ENCODE data around the gene CSDE1. TPM values are rescaled to one million over a fixed set of nuclear protein-coding genes. Genes with fewer than 3 reads are reported as not detected.

Gene CSDE1
- polyA plus RNA-seq, 1 experiment, result 188 TPM

DNA sequence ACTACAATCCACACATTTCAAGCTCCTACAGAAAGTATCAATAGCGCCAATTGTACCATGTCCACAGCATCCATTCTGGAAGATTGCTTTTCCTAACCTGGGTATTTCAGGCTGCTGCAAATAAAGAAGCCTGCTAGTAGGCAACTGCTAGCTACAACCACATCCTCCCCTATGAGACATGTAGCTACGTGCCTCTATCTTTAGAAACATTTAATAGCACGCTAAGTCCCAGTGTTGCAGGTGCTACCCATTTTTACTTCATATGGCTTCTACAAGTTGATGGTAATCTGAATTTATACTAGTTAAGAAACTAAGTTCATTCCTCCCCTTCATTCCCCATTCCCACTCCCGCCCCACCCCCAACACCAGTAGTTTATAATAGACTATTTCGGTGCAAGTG is 55.0 kb downstream of the CSDE1 start:
- Histone ChIP-seq H3K4me3 (ENCODE audit: low read depth, low read length) (no peak overlapping the region), H3K27me3 (ENCODE audit: control insufficient read depth, insufficient read depth, low read length) (no peaks in the 10 kb centered on the region), H3K36me3 (ENCODE audit: control insufficient read depth, insufficient read depth, low read length) (no peaks in the 10 kb centered on the region)
- CTCF ChIA-PET, result interaction anchor here (1.5 to 1.9 kb wide), 2 partner anchors 9 to 31 kb away, joined by 3 to 5 read pairs; no protein-coding TSS in a partner anchor
- POLR2A ChIA-PET, result interaction anchor here (0.5 kb wide), 1 partner anchor 487 kb away, joined by 3 read pairs; no protein-coding TSS in a partner anchor
- TF ChIP-seq, protein P1, sequence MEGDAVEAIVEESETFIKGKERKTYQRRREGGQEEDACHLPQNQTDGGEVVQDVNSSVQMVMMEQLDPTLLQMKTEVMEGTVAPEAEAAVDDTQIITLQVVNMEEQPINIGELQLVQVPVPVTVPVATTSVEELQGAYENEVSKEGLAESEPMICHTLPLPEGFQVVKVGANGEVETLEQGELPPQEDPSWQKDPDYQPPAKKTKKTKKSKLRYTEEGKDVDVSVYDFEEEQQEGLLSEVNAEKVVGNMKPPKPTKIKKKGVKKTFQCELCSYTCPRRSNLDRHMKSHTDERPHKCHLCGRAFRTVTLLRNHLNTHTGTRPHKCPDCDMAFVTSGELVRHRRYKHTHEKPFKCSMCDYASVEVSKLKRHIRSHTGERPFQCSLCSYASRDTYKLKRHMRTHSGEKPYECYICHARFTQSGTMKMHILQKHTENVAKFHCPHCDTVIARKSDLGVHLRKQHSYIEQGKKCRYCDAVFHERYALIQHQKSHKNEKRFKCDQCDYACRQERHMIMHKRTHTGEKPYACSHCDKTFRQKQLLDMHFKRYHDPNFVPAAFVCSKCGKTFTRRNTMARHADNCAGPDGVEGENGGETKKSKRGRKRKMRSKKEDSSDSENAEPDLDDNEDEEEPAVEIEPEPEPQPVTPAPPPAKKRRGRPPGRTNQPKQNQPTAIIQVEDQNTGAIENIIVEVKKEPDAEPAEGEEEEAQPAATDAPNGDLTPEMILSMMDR (IDR thresholded peaks at IDR 0.05; ENCODE audit: insufficient read depth, low read depth, low read length), result no peak
- no peak for DNase-seq (ENCODE audit: low read depth)

DNA sequence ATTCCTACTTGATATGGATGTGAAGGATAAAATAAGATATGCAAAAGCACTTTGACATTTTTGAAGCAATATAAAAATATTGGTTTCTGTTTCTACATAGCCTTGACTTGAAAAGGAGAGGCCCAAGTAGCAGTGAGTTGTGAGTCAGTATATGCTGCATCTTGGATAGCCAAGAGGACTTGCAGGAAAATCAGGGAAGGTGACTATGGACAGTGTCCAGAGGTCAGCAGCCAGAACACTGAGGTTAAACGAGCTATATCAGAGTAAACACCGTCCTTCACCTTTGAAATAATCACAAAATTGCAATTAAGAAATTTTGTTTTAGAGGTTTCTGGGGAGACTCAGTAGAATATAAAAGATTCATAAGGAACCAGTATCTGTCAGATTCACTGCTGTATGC is 55.9 kb downstream of the CSDE1 start:
- peaks cover 2% of the 10 kb centered on the region for H3K27me3 ChIP-seq (ENCODE audit: control insufficient read depth, insufficient read depth, low read length)
- ChIA-PET CTCF (interaction anchor here (1.5 kb wide), 1 partner anchor 8 kb away, joined by 3 read pairs; no protein-coding TSS in a partner anchor), POLR2A (no interaction called here)
- TF ChIP-seq, protein P1 (IDR thresholded peaks at IDR 0.05; ENCODE audit: insufficient read depth, low read depth, low read length), result no peak
- H3K36me3 ChIP-seq (ENCODE audit: control insufficient read depth, insufficient read depth, low read length), result no peaks in the 10 kb centered on the region
- no peak for DNase-seq (ENCODE audit: low read depth)
- H3K4me3 ChIP-seq (ENCODE audit: low read depth, low read length), result no peak overlapping the region

DNA sequence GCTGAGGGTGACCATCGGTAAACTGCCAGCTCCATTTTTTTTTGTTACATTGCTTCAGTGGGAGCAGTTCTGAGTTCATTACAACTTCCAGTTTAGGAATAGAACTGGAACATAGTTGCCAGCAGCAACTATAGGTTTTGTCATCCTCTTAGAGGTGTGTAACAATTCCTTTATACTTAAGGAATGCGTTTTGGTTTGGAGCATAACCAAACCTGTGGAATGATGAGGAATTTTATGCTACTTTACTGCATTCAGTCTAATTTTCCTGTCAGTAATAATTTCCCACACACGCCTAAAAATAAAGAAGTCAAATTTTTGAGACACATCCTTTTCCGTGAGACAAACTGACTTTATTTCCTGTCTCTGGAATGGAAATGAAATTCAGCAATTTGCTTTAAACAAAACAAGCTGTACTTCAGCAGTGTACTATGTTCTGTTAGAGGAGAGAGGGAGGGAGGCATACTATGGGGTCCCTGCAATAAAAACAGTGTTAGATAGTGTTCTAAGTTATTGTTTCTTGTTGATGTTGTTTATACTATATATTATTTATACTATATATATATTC is 57.7 kb downstream of the CSDE1 start:
- TF ChIP-seq, protein P1 (IDR thresholded peaks at IDR 0.05; ENCODE audit: insufficient read depth, low read depth, low read length), result no peak
- no peak for DNase-seq (ENCODE audit: low read depth)
- ChIA-PET CTCF (no interaction called here), POLR2A (interaction anchor here (0.6 kb wide), 1 partner anchor 782 kb away, joined by 3 read pairs; no protein-coding TSS in a partner anchor)
- Histone ChIP-seq H3K36me3 (ENCODE audit: control insufficient read depth, insufficient read depth, low read length) (no peaks in the 10 kb centered on the region), H3K27me3 (ENCODE audit: control insufficient read depth, insufficient read depth, low read length) (peaks cover 2% of the 10 kb centered on the region), H3K4me3 (ENCODE audit: low read depth, low read length) (no peak overlapping the region)

DNA sequence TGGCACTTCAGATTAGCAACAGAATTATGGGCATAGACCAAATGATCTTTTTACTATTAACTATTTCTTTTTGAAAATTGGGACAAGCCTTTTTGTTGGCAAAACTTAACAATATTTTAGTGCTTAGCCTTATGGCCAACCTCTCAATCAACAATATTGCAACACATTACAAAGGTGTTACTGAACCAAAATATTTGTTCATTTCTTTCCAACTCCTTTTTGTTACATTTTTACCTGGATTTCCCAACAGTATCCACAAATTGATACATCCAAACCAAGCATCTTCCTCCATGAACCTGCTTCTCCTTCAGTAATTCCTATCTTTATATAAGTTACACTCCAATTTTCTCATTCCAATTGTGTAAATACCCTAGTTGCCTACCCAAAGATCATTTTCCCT is 61.0 kb downstream of the CSDE1 start:
- ChIA-PET CTCF (no interaction called here), POLR2A (no interaction called here)
- Histone ChIP-seq H3K27me3 (ENCODE audit: control insufficient read depth, insufficient read depth, low read length) (peaks cover 2% of the 10 kb centered on the region), H3K4me3 (ENCODE audit: low read depth, low read length) (no peak overlapping the region), H3K36me3 (ENCODE audit: control insufficient read depth, insufficient read depth, low read length) (no peaks in the 10 kb centered on the region)
- TF ChIP-seq, protein P1 (IDR thresholded peaks at IDR 0.05; ENCODE audit: insufficient read depth, low read depth, low read length), result no peak
- DNase-seq (ENCODE audit: low read depth), result no peak

DNA sequence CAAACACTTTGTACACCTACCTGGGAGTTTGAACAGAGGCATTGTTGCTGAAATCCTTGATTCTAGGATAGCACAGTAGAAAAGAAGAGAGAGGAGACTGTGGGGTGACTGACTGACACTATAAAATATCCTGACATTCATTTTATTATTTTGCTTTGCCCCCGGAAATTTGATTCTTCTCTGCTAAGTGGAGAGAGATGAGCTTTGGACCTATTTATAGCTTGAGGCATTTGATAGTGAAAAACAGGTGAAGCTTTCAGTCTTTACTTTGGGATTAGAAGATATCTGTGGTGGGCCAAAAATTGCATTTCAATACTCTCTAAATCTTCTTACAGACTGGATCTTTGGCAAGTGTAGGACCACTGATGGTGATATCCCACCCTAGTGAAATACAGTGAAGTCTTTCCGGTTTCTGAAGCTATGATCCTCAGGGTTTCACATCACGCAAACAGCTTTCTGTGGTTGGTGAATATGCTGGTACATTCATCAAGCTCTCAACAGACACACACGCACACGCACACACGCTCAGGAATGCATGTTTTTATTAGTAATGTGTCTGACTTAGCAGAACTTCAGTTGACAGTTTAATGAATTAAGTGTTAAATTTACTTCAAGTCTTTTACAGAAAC is 62.2 kb downstream of the CSDE1 start, which contains the start of gene AMPD1:
Gene AMPD1, minus strand, starts transcription at position 117 of the 629 bp plus-strand sequence. Its CDS starts 75 bp downstream, at position 42.
- peaks cover 2% of the 10 kb centered on the region for H3K27me3 ChIP-seq (ENCODE audit: control insufficient read depth, insufficient read depth, low read length)
- H3K36me3 ChIP-seq (ENCODE audit: control insufficient read depth, insufficient read depth, low read length), result no peaks in the 10 kb centered on the region
- DNase-seq (ENCODE audit: low read depth), result no peak
- H3K4me3 ChIP-seq (ENCODE audit: low read depth, low read length), result no peak within 1 kb of the TSS
- ChIA-PET CTCF (interaction anchor here (1.0 kb wide), 1 partner anchor 25 kb away, joined by 3 read pairs; the partner anchor contains the start of gene DENND2C), POLR2A (no interaction called here)
- TF ChIP-seq, protein P1 (IDR thresholded peaks at IDR 0.05; ENCODE audit: insufficient read depth, low read depth, low read length), result no peak

Measured in BJ (cell line).